DND-41 (cell line): ENCODE measurements around the gene FHOD3.

Experiments
- CTCF ChIP-seq: IDR thresholded peaks from 2 replicates; pipeline ENCODE4 v1.5.1; 2012; ENCODE audit warnings: borderline replicate concordance, low read length, moderate library complexity, mild to moderate bottlenecking; ENCODE audit not compliant: poor library complexity, severe bottlenecking; ENCODE audit errors: extremely low read depth
- EZH2 ChIP-seq: IDR thresholded peaks from 3 replicates; pipeline ENCODE4 v1.6.1; 2012; ENCODE audit warnings: borderline replicate concordance, low read depth, mild to moderate bottlenecking, moderate library complexity, low read length, inconsistent platforms; ENCODE audit not compliant: severe bottlenecking

- TF ChIP-seq CTCF = no peak
- TF ChIP-seq EZH2 = no peak
These were observed 294.8 kb downstream of the FHOD3 start for GRCh38 chr18:36592282-36592681.
